Mesodermal cell (in vitro differentiated cells): ENCODE measurements around the gene AKAP12.
A peak's percentile ranks its signal among the peaks of the same experiment; 100 is the strongest.

Source experiments
- H3K27ac ChIP-seq: 2 replicates; pipeline ENCODE4 v1.7.0; 2013; ENCODE audit warnings: mild to moderate bottlenecking, low read depth, low read length, moderate library complexity; ENCODE audit not compliant: severe bottlenecking
- H3K36me3 ChIP-seq: 2 replicates; pipeline ENCODE4 v1.7.1; 2013; ENCODE audit warnings: mild to moderate bottlenecking, low read length, moderate library complexity; ENCODE audit not compliant: control insufficient read depth, insufficient read depth
- H3K4me1 ChIP-seq: one replicate; pipeline ENCODE4 v1.7.1; 2013; ENCODE audit warnings: mild to moderate bottlenecking, low read length; ENCODE audit not compliant: insufficient read depth, control insufficient read depth, poor library complexity, severe bottlenecking
- H3K4me3 ChIP-seq: 2 replicates; pipeline ENCODE4 v1.7.0; 2013; ENCODE audit warnings: low read length, control low read depth, mild to moderate bottlenecking; ENCODE audit not compliant: insufficient read depth, poor library complexity, severe bottlenecking; ENCODE audit errors: extremely low read depth
- H3K9me3 ChIP-seq: 2 replicates; pipeline ENCODE4 v1.7.1; 2013; ENCODE audit warnings: mild to moderate bottlenecking, low read length, moderate library complexity; ENCODE audit not compliant: control insufficient read depth
- WGBS, 2 experiments: methylation state at CpG; one replicate each; pipeline ENCODE4 v1.1.5; 2013; ENCODE audit warnings: missing lambda C conversion rate in 2 of 2; ENCODE audit not compliant: insufficient coverage in 2 of 2; 5-methylcytosine and 5-hydroxymethylcytosine counted together

Gene AKAP12

DNA sequence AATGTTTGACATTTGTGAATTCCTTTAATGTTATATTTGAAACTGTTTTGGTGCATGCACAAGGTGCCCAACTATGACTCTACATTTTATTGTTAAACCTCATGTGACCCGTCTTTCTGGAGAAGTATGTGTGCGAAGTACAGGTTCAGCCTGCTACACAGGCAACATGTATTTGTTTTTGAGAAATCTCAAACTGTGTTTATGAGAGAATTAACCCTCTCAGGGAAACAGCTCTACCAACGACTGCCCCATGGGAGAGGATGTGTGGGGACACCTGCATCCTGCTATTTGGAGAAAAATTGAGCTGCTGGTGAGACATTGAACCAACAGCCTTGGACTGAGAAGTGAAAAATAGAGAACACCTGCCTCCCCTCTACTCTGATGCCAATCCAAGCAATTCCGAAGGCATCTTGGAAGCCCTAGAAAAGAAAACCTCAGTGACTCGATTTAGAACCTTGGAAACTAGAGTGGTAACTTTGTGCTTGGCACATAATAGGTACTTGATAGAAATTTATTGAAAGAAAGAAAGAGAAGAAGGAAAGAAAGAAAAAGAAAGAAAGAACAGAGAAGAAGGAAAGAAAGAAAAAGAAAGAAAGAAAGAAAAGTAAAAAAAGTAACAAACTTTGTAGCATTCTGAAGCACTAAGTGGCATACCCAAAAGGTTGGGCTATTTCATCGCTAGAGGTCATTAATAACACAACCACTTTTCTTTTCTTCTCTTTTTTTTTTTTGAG, 2.9 kb upstream of the AKAP12 start:
- peaks cover 2% of the 10 kb centered on the region for H3K4me1 ChIP-seq
- no peaks in the 10 kb centered on the region for H3K9me3 ChIP-seq
- 96 to 100% methylated on average over 3 of the region's 6 CpGs for WGBS, 2 experiments
- H3K27ac ChIP-seq, result no peak overlapping the region
- H3K36me3 ChIP-seq, result no peaks in the 10 kb centered on the region
- H3K4me3 ChIP-seq, result no peak overlapping the region

DNA sequence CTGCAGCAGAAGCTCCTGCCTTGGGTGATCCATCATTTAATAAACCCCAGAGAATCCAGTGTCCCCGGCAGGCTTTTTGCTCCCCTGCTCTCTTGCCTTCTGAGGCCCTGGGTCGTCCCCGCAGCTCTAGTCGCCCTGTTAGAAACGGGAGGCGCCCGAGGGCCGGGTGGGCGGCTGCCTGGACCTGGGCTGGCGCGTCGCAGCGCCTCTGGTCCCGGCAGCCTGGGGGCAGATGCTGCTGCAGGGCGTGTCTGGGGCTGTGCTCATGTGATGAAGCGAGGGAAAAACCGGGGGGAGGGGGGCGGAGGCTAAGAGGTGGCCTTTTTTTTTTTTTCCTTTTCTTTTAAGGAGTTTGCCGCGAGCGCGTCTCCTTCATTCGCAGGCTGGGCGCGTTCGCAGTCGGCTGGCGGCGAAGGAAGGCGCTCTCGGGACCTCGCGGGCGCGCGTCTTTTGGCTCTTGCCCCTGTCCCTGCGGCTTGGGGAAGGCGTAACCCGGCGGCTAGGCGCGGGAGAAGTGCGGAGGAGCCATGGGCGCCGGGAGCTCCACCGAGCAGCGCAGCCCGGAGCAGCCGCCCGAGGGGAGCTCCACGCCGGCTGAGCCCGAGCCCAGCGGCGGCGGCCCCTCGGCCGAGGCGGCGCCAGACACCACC, 394 bp downstream of the AKAP12 start:
- Histone ChIP-seq H3K4me3 (peak overlapping the region; percentile 87), H3K36me3 (peaks cover 14% of the 10 kb centered on the region), H3K27ac (peak overlapping the region; percentile 91), H3K4me1 (peaks cover 14% of the 10 kb centered on the region), H3K9me3 (no peaks in the 10 kb centered on the region)
- WGBS, 2 experiments, result 0 to 1% methylated on average over 17 to 46 of the region's 60 CpGs

DNA sequence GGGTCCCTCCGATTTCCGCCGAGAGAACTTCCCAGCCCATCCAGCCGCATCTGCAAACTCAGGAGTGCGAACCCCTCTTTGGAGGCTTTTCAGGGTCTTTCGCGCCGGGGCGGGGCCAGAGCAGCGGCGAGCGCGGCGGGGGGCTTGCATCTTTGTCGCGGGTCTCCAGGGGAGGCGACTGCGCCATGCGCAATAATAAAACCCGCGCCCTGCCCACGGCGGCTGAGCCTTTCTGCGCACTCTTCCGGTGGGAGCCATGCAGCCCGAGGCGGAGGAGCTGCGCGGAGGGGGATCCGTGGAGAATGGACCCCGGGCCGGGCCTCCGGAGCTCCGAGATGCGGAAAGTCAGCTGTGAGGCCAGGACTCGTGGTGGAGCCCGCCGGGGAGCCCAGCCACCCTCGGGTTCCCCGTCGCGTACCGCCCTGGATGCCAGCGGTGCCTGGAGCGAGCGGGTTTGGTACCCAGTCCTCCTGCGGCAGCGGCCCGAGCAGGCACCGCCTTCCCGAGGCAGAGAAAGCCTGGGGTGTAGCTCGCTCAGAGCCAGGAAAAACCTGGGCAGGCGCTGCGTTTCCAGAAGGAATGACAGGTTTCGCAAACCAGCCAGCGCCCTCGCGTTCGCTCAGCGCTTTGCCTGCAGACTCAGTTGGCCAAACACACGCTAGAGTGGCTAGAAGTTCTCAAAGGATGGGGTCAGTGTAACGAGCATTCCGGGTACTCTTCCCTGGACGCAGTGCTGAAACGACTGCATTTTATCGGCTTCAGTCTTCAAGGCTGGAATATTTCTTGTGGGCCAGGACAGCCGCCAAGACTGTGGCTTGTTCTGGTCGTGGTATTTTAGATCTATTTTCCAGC, 1.2 kb downstream of the AKAP12 start:
- peaks cover 18% of the 10 kb centered on the region for H3K36me3 ChIP-seq
- H3K4me3 ChIP-seq, result peak overlapping the region; percentile 87
- H3K4me1 ChIP-seq, result peaks cover 14% of the 10 kb centered on the region
- no peaks in the 10 kb centered on the region for H3K9me3 ChIP-seq
- peak overlapping the region; percentile 48 for H3K27ac ChIP-seq
- WGBS, 2 experiments, result 0% methylated on average over 49 to 64 of the region's 68 CpGs

DNA sequence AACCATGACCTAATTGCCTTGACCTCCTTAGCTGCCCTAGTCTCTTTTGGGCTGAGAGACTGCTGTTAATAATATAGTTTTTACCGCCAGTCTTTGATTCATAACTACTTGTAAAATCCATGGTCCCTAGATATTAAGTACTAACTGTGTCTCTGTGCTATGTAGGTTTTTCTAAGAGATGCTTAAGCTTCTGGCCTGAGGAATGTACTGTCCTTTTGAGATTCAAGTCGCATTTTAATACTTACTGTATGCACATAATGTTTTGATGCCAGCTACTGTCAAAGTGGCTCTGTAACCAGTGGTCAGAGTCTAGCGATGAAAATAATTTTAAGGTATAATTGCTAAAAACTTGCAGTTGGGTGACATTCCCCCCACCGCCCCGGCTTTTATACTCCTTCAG, 2.1 kb downstream of the AKAP12 start:
- Histone ChIP-seq H3K9me3 (no peaks in the 10 kb centered on the region), H3K4me3 (peak overlapping the region; percentile 87), H3K4me1 (peaks cover 14% of the 10 kb centered on the region), H3K27ac (no peak overlapping the region), H3K36me3 (peaks cover 24% of the 10 kb centered on the region)
- WGBS, 2 experiments, result 68% methylated on average over 3 of the region's 5 CpGs; no CpG with 5 or more reads in 1 of the 2 experiments

- peaks cover 14% of the 10 kb centered on the region for H3K4me1 ChIP-seq
- peaks cover 30% of the 10 kb centered on the region for H3K36me3 ChIP-seq
- H3K4me3 ChIP-seq, result peak overlapping the region; percentile 87
- 87 to 93% methylated on average over 3 to 5 of the region's 7 CpGs for WGBS, 2 experiments
- H3K27ac ChIP-seq, result peak overlapping the region; percentile 38
- H3K9me3 ChIP-seq, result no peaks in the 10 kb centered on the region
Observed at GRCh38 chr6:151242420-151242861, 2.7 kb downstream of the AKAP12 start.

DNA sequence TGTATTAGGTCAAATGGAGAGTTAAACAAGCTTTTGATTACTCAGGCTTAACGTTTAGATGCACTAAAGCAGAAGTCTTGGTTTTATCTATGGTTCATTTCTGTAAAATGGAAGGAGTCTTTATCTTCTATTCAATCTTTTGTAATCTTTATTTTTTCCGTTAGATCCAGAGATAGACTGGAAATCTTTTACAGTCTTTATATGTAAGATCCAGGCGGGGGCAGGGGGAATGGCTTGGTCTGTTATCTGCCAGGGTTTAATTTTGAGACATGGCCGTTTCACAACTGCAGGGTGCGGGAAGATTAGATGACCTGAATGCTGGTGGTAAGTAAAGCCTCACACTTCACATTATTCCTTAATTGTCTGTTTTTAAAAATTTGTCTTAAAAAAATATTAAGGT, 3.7 kb downstream of the AKAP12 start:
- Histone ChIP-seq H3K4me3 (peak overlapping the region; percentile 87), H3K9me3 (no peaks in the 10 kb centered on the region), H3K27ac (no peak overlapping the region), H3K36me3 (peaks cover 41% of the 10 kb centered on the region), H3K4me1 (peaks cover 14% of the 10 kb centered on the region)
- 100% methylated on average over 1 of the region's 5 CpGs; no CpG with 5 or more reads in 1 of the 2 experiments for WGBS, 2 experiments

GRCh38 chr6:151247490-151247889, 7.7 kb downstream of the AKAP12 start:
- Histone ChIP-seq H3K27ac (no peak overlapping the region), H3K9me3 (no peaks in the 10 kb centered on the region), H3K36me3 (peaks cover 59% of the 10 kb centered on the region), H3K4me3 (no peak overlapping the region), H3K4me1 (peaks cover 14% of the 10 kb centered on the region)
- WGBS, 2 experiments, result 94 to 100% methylated on average over 2 to 3 of the region's 6 CpGs

- WGBS, 2 experiments, result 86 to 100% methylated on average over 1 of the region's 3 CpGs
- no peaks in the 10 kb centered on the region for H3K9me3 ChIP-seq
- peaks cover 10% of the 10 kb centered on the region for H3K4me1 ChIP-seq
- no peak overlapping the region for H3K4me3 ChIP-seq
- no peak overlapping the region for H3K27ac ChIP-seq
- peaks cover 58% of the 10 kb centered on the region for H3K36me3 ChIP-seq
Observed at GRCh38 chr6:151248295-151248694, 8.5 kb downstream of the AKAP12 start.

DNA sequence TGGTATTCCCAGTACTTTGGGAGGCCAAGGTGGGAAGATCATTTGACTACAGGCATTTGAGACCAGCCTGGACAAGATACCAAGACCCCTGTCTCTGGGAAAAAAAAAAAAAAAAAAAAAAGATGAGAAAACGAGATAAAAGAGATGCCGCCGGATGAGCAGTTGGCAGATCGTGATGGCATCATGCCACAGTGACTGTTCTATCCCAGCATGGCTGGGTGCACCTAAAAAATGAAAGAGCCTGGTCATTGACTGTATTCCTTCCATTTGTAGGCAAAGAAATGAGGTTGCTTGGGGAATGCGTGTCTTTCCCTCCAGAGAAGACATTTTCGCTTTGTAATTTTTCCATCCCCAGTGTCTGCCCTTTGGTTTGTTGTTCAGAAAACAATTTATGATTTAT, 12.9 kb downstream of the AKAP12 start:
- peaks cover 21% of the 10 kb centered on the region for H3K4me1 ChIP-seq

DNA sequence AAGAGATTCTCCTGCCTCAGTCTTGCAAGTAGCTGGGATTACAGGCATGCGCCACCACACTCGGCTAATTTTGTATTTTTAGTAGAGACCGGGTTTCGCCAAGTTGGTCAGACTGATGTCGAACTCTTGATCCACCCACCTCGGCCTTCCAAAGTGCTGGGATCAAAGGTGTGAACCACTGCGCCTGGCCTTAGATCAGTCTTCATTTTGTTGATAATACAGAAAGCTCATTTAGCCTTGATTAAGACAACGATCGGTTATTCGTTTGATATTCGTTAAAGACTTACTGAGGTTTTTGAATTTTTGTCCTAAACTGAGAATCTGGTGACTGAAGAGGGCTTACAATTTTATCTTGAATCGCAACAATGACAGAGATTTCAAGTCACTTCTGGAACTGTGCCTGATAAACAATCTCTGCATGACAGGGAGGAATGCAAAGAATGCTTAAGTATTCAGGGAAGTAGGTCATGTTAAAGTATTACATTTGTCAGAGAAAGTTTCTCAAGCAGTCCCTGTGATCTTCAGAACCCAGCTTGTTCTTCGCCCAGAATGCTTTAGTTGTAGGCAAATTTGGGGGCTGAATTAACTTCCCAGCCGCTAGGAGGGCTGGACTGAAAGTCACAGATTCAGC, 14.8 kb downstream of the AKAP12 start:
- Histone ChIP-seq H3K27ac (peak overlapping the region; percentile 78), H3K36me3 (peaks cover 24% of the 10 kb centered on the region), H3K4me3 (no peak overlapping the region), H3K9me3 (no peaks in the 10 kb centered on the region), H3K4me1 (peaks cover 21% of the 10 kb centered on the region)
- 78 to 84% methylated on average over 13 to 14 of the region's 14 CpGs for WGBS, 2 experiments

More for the DNA sequence above, 12.9 kb downstream of the AKAP12 start:
- H3K4me3 ChIP-seq, result no peak overlapping the region
- H3K9me3 ChIP-seq, result no peaks in the 10 kb centered on the region
- H3K27ac ChIP-seq, result no peak overlapping the region
- H3K36me3 ChIP-seq, result peaks cover 35% of the 10 kb centered on the region
- WGBS, 2 experiments, result 97 to 98% methylated on average over 4 to 5 of the region's 6 CpGs
